ENCODE measurements around the gene F2. TPM values are rescaled to one million over a fixed set of nuclear protein-coding genes. Genes with fewer than 3 reads are reported as not detected.

F2 gene
- total and polyA plus RNA-seq, 7 donors = 0.04 to 0.56 (median 0.21) TPM; not detected in 3

DNA sequence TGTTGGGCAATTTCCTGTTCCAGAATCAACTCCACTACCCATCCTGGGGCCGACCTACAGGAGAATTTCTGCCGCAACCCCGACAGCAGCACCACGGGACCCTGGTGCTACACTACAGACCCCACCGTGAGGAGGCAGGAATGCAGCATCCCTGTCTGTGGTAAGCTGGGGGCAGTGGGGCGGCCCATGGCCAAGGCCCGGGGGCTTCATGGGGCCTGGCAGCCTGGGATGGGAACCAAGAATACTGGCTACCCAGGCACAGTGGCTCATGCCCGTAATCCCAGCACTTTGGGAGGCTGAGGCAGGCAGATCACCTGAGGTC lies 4.3 kb downstream of the F2 start:
- no peak for ATAC-seq
- intact Hi-C loops (cut with DNase I) = no loop called here
- H3K4me3 ChIP-seq = no peak overlapping the region
- no peaks in the 10 kb centered on the region for H3K27me3 ChIP-seq (ENCODE audit: insufficient read depth in 3 of 3, low read length in 2 of 3)
- TF ChIP-seq, protein P1, sequence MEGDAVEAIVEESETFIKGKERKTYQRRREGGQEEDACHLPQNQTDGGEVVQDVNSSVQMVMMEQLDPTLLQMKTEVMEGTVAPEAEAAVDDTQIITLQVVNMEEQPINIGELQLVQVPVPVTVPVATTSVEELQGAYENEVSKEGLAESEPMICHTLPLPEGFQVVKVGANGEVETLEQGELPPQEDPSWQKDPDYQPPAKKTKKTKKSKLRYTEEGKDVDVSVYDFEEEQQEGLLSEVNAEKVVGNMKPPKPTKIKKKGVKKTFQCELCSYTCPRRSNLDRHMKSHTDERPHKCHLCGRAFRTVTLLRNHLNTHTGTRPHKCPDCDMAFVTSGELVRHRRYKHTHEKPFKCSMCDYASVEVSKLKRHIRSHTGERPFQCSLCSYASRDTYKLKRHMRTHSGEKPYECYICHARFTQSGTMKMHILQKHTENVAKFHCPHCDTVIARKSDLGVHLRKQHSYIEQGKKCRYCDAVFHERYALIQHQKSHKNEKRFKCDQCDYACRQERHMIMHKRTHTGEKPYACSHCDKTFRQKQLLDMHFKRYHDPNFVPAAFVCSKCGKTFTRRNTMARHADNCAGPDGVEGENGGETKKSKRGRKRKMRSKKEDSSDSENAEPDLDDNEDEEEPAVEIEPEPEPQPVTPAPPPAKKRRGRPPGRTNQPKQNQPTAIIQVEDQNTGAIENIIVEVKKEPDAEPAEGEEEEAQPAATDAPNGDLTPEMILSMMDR (IDR thresholded peaks at IDR 0.05) = no peak
- H3K27ac ChIP-seq = no peak overlapping the region
- no peaks in the 10 kb centered on the region for H3K9me3 ChIP-seq
- no peaks in the 10 kb centered on the region for H3K4me1 ChIP-seq
- 84 to 92% (median 86%) methylated on average over 8 of the region's 8 CpGs for WGBS, 3 donors
- DNase-seq = no peak
- H3K36me3 ChIP-seq (ENCODE audit: insufficient read depth in 1 of 2, low read depth in 1 of 2) = no peaks in the 10 kb centered on the region

DNA sequence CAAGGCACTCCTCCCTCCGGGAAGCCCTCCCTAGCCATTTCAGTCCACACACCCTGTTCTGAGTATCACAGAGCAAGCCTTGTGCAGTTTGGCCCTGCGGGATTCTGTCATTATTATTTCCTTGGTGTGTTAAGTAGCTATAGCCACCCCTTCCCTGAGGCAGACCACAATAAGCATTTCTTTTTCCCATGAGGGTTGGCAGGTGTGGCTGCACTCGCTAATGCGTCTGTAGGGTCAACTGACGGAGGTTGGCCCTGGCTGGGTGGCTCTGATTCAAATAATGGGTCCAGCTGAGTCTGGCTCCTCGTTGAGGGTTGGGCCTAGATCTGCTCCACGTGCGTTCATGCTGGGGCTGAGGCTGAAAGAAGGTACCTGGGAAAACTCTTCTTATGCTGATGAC lies 5.1 kb downstream of the F2 start:
- TF ChIP-seq, protein P1 (IDR thresholded peaks at IDR 0.05) = no peak
- intact Hi-C loops (cut with DNase I) = no loop called here
- Histone ChIP-seq H3K36me3 (ENCODE audit: insufficient read depth in 1 of 2, low read depth in 1 of 2) (no peaks in the 10 kb centered on the region), H3K9me3 (no peaks in the 10 kb centered on the region), H3K27ac (no peak overlapping the region), H3K4me1 (no peaks in the 10 kb centered on the region), H3K4me3 (no peak overlapping the region), H3K27me3 (ENCODE audit: insufficient read depth in 3 of 3, low read length in 2 of 3) (no peaks in the 10 kb centered on the region)
- DNase-seq = no peak
- 50 to 53% (median 52%) methylated on average over 8 of the region's 8 CpGs for WGBS, 3 donors
- ATAC-seq = no peak

DNA sequence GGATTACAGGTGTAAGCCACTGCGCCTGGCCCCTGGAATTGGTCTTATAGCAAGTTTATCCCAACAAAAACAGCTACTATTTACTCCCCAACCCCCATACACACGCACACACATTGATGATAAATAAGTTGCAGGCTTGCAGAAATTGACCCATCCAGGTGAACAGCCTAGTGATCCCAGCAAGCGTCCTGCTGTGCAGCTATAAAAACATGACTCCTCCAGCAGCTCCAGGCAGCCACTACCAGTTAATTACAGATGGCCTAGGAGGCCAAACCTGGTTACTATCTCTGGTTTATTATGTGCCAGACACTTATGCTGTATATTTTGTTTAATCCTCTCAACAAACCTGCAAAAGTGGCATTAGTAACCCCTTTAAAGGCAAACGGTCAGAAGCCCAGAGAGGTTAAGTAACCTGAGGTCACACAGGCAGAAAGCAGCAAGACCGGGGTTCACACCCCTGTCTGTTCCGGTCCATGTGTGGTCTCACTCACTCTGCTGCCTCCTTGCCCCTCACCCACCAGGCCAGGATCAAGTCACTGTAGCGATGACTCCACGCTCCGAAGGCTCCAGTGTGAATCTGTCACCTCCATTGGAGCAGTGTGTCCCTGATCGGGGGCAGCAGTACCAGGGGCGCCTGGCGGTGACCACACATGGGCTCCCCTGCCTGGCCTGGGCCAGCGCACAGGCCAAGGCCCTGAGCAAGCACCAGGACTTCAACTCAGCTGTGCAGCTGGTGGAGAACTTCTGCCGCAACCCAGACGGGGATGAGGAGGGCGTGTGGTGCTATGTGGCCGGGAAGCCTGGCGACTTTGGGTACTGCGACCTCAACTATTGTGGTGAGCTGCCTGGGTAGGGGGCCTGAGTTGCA lies 6.6 kb downstream of the F2 start:
- H3K9me3 ChIP-seq = no peaks in the 10 kb centered on the region
- no peaks in the 10 kb centered on the region for H3K27me3 ChIP-seq (ENCODE audit: insufficient read depth in 3 of 3, low read length in 2 of 3)
- no peaks in the 10 kb centered on the region for H3K4me1 ChIP-seq
- H3K27ac ChIP-seq = no peak overlapping the region
- 85 to 90% (median 87%) methylated on average over 19 of the region's 19 CpGs for WGBS, 3 donors
- no peak overlapping the region for H3K4me3 ChIP-seq
- TF ChIP-seq, protein P1 (IDR thresholded peaks at IDR 0.05) = no peak
- intact Hi-C loops (cut with DNase I) = no loop called here
- no peak for DNase-seq
- ATAC-seq = no peak
- H3K36me3 ChIP-seq (ENCODE audit: insufficient read depth in 1 of 2, low read depth in 1 of 2) = no peaks in the 10 kb centered on the region

DNA sequence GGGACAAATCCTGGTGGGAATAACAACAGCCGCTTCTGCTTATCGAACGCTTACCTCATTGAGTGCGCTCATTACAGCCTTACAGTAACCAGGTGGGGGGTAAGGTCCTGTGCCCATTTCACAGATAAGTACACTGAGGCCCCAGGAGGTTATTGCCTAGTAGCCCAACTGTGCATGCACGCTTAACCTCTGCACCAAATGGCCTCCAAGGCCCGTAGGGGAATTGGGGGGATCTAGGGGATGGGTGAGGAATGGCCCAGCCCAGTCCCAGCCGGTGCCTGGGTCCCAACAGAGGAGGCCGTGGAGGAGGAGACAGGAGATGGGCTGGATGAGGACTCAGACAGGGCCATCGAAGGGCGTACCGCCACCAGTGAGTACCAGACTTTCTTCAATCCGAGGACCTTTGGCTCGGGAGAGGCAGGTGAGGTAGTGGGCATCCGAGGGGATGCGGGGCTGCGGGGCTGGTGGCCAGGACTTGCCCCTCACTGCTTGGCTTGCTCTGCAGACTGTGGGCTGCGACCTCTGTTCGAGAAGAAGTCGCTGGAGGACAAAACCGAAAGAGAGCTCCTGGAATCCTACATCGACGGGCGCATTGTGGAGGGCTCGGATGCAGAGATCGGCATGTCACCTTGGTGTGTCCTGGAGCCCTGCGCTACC lies 7.3 kb downstream of the F2 start:
- H3K4me1 ChIP-seq = no peaks in the 10 kb centered on the region
- DNase-seq = no peak
- H3K36me3 ChIP-seq (ENCODE audit: insufficient read depth in 1 of 2, low read depth in 1 of 2) = no peaks in the 10 kb centered on the region
- WGBS, 3 donors = 87 to 92% (median 90%) methylated on average over 23 to 26 of the region's 26 CpGs
- TF ChIP-seq, protein P1 (IDR thresholded peaks at IDR 0.05) = no peak
- no peak overlapping the region for H3K4me3 ChIP-seq
- H3K9me3 ChIP-seq = no peaks in the 10 kb centered on the region
- no peaks in the 10 kb centered on the region for H3K27me3 ChIP-seq (ENCODE audit: insufficient read depth in 3 of 3, low read length in 2 of 3)
- intact Hi-C loops (cut with DNase I) = no loop called here
- ATAC-seq = no peak
- no peak overlapping the region for H3K27ac ChIP-seq
